GM21786 (cell line): Measurements from ENCODE around the gene ALKBH5.

Experiments used
- ATAC-seq: cut with Tn5 transposase; IDR thresholded peaks from one replicate; pipeline ENCODE4 v1.9.1; 2021; ENCODE audit not compliant: unreplicated experiment

ALKBH5 gene

GRCh38 chr17:18217412-18218015 is 33.9 kb downstream of the ALKBH5 start:
- no peak for ATAC-seq

GRCh38 chr17:18218756-18219415 is 35.3 kb downstream of the ALKBH5 start:
- no peak for ATAC-seq

- no peak for ATAC-seq
These were observed 40.4 kb downstream of the ALKBH5 start for GRCh38 chr17:18224053-18224386.

- ATAC-seq: no peak
These were observed 40.9 kb downstream of the ALKBH5 start for GRCh38 chr17:18224387-18225120.

GRCh38 chr17:18225121-18225641 is 41.6 kb downstream of the ALKBH5 start, which contains the start of gene LLGL1:
TSS of gene LLGL1 (plus strand) at chr17:18225635. CDS start at chr17:18225683, 48 bp downstream.
- ATAC-seq: peak; percentile 73

- ATAC-seq: peak; percentile 15
These were observed 42.1 kb downstream of the ALKBH5 start for GRCh38 chr17:18225642-18226283.

GRCh38 chr17:18226284-18226945 is 42.8 kb downstream of the ALKBH5 start:
- no peak for ATAC-seq

- no peak for ATAC-seq
These were observed 44.0 kb downstream of the ALKBH5 start for GRCh38 chr17:18227635-18228034.

GRCh38 chr17:18228176-18228682 is 44.6 kb downstream of the ALKBH5 start:
- no peak for ATAC-seq

- no peak for ATAC-seq
These were observed 45.6 kb downstream of the ALKBH5 start for GRCh38 chr17:18229254-18229653.

- no peak for ATAC-seq
These were observed 46.1 kb downstream of the ALKBH5 start for GRCh38 chr17:18229771-18230170.

- no peak for ATAC-seq
These were observed 46.9 kb downstream of the ALKBH5 start for GRCh38 chr17:18230288-18231141.

GRCh38 chr17:18231164-18231563 is 47.5 kb downstream of the ALKBH5 start:
- no peak for ATAC-seq

GRCh38 chr17:18233803-18234518 is 50.3 kb downstream of the ALKBH5 start:
- ATAC-seq: no peak

- no peak for ATAC-seq
These were observed 51.3 kb downstream of the ALKBH5 start for GRCh38 chr17:18234853-18235380.

- ATAC-seq: no peak
These were observed 52.2 kb downstream of the ALKBH5 start for GRCh38 chr17:18235743-18236256.

GRCh38 chr17:18236494-18236893 is 52.9 kb downstream of the ALKBH5 start:
- ATAC-seq: no peak

GRCh38 chr17:18237461-18237860 is 53.8 kb downstream of the ALKBH5 start:
- no peak for ATAC-seq

GRCh38 chr17:18238299-18238698 is 54.7 kb downstream of the ALKBH5 start:
- ATAC-seq: no peak
